ENCODE measurements around the gene CDH24.

- no peak for TF ChIP-seq POLR2AphosphoS5 (IDR thresholded peaks at IDR 0.05; ENCODE audit: low read depth, low read length)
- no peak for TF ChIP-seq POLR2A (IDR thresholded peaks at IDR 0.05; ENCODE audit: low read depth, low read length)
- no peak for TF ChIP-seq TAF1 (IDR thresholded peaks at IDR 0.05; ENCODE audit: borderline replicate concordance, low read depth, low read length)
Observed at GRCh38 chr14:23044840-23045239, 12.5 kb downstream of the CDH24 start.
